NCI-H69 (cell line): ENCODE measurements around the gene ZNF573.
"Not testable (repeated sequence)": the region's sequence is repeated elsewhere in the genome, so short reads cannot be mapped to it uniquely, and the experiment has no call there.

Source experiments
- DNase-seq: peaks from one replicate; lab custom pipeline; 2025; lab: John Stamatoyannopoulos, UW

The ZNF573 gene

DNA sequence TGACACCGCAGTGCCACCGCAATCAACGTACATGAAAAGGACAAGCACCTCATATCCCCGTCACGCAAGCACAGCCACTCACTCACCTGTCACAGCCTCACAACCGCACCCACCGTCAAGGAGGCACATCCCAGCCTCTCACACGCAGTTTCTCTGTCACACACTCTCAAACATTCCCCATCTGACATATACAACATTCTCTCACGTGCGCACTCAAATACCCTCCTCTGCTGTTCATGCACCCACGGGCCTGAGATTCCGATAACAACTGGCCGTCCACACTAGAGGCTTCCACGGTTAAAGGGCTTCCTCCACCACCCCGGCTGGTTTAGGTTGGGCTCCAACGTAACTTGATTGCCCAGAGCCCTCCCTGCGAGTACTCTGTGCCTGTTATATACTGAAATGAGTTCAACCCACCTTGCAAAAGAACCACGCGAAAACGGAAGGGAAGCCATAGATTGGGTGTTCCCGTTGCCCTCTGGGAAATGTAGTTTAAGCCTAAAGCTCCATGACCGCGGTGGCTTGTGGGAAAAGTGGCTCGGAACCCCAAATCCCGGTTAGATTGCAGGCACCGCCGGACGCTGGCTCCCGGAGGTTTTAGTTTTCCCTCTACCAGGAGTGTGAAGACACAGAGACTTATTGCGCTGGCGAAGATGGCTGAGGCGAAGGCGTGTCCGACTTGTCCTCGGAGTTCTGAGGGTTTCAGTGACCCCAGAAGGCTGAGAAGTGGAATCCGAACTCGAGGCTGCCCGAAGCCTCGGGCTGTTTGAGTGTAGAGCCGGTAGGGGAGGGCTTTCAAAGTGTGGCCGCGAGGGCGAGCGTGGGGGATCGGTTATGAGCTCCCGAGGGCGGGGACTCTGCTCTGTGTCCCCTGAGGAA is at the start of gene ZNF573:
Gene ZNF573 (minus strand): TSS at position 460 of the 879 bp plus-strand sequence. CDS start 5,857 bp downstream, outside the sequence.
- DNase-seq = peak; percentile 97

DNA sequence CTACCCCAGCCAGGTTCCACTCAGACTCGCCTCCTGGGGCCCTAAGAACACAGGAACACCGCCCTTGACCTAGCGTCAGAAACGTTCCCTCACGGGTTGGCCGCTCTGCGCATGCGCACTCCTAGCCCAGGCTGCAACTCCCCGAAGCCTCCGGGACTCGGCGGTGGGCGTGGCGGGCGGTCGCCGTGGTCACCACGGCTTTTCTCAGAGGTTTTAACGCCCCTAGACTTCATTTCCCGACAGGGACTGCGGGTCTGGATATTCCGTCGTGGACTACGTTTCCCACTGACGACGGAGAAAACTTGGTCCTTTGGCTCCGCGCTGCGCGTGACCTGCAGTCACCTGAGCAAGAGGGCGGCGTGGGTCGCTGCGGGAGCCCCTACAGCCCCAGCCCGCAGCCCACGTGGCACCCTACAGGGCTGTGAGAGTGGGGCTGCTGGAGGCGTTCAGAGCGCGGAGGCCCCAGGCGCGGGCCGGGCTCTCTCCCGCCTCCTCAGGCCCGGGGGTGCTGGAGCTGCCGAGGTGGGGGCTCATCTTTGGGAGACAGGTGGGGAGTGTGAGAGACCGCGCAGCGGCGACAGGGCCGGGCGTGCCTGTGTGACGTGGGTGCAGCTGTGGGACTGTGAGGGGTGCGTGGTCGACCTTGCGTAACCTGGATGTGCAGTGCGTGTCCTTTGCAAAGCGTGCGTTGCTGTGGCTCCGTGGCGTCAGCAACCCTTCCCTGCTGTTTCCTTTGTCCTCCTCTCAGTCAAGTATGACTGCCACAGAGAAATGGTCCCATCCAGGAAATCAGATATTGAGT is 38.0 kb upstream of the ZNF573 start:
- peak; percentile 86 for DNase-seq

- not testable (repeated sequence) for DNase-seq
Observed at GRCh38 chr19:37815611-37816010, 36.2 kb upstream of the ZNF573 start.

GRCh38 chr19:37813340-37813739 is 34.0 kb upstream of the ZNF573 start:
- DNase-seq = no peak

- DNase-seq = no peak
Observed at GRCh38 chr19:37809366-37809765, 30.0 kb upstream of the ZNF573 start.

- no peak for DNase-seq
Observed at GRCh38 chr19:37803249-37803840, 24.0 kb upstream of the ZNF573 start.

DNA sequence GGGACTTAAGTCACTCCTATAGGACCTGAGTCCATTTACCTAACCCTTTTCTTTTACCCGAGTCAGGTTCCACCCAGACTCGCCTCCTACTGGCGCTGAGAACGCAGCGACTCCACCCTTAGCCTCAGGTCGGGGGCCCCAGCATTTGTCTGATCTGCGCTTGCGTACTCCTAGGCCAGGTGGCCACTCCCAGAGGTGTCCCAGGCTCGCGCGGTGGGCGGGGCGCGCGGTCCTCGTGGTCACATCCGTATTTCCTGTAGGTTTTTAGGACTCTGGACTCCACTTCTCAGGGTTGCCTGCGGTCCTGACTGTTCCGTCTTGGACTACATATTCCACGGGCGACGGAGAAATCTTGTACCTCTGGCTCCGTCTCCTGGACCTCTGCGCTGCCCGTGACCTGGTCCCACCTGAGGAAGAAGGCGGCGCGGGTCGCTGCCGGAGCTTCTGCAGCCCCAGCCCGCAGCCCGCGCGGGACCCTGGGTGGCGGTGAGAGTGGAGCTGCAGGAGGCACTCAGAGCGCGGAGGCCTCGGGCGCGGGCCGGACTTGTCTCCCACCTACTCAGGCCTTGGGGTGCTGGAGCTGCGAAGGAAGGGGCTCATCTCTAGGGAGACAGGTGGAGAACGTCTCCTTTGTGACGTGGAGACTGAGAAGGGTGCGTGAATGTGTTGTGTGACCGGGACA is 11.0 kb upstream of the ZNF573 start:
- DNase-seq = no peak

DNA sequence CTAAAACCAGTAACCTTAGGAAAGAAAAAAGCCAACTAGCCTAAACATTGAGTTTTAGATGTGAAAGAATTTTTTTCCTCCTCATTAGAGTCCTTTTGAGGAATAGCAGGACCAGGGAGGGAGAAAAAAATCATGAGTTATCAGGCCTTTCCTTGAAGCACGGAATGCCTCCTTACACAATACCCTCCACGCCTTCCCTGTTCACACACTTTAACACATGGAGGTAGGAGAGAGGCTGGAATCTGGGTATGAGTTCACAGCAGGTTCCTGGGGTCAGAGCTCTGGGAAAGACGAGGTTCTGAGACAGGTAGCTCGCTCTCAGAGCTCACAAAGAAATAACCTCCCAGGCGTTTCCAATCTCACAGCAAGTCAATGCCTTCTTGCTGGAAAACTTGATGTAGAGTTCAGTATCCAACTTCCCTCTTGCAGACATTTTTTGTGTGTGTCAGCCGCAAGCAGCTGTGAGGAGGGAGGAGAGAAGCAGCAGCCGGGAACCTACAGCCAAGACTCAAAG is 716 bp downstream of the ZNF573 start:
- DNase-seq = peak; percentile 61

DNA sequence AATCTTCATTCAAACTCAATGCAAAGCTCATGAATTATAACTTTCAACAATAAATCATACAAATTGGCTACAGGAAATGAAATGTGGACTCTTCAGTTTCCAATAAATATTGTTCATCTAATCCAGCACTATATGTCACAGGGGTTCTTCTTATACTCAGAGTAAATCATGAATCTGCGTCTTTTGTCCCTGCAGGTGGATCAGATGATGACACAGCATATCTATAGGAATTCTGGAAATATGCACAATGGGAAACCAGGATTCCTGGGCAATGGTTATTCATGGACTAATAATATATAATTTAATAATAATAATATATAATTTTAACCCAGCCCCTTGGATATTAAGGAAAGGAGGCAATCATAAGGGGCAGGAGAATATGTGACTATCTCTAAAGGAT is 8.4 kb downstream of the ZNF573 start:
- DNase-seq = no peak

DNA sequence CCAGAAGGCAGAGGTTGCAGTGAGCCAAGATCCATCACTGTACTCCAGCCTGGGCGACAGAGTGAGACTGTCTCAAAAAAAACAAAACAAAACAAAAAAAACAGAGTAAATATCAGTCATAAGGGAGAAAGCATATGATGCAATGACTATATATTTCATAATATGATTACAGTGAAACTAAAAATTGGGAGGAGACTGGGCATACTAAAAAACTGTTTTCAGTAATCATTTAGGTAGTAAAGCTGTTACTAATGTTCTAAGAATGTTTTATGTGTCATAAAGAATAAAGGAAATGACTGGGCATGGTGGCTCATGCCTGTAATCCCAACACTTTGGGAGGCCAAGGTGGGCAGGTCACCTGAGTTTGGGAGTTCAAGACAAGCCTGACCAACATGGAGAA is 15.9 kb downstream of the ZNF573 start:
- no peak for DNase-seq

- DNase-seq = not testable (repeated sequence)
Observed at GRCh38 chr19:37757683-37758082, 21.7 kb downstream of the ZNF573 start.

- DNase-seq = no peak
Observed at GRCh38 chr19:37738371-37738770, 41.0 kb downstream of the ZNF573 start.

DNA sequence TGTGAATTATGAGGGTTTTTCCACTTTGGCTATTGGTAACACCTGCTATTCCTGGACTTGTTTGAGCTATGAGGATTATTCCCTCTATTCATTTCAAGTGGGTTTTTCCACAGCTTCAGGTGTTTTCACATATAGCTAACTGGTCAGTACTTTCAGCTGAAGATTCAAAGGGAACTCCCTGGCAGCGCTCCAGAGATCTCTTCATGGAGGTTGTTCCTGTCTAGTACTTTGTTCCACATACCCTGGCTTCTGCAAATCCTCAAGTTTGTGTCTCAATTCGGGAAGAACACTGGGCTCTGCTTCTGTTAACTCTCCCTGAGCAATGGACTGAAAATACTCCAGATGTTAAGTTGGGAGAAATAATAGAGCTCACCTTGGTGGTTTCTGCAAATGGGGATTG is 54.2 kb downstream of the ZNF573 start:
- no peak for DNase-seq

- no peak for DNase-seq
Observed at GRCh38 chr19:37719927-37720265, 59.5 kb downstream of the ZNF573 start.

- peak; percentile 98 for DNase-seq
Observed at GRCh38 chr19:37719111-37719926, 60.1 kb downstream of the ZNF573 start, which contains the start of gene ZNF607. ZNF607 (minus strand) TSS chr19:37719761; CDS start chr19:37711618, 8,143 bp downstream.

DNA sequence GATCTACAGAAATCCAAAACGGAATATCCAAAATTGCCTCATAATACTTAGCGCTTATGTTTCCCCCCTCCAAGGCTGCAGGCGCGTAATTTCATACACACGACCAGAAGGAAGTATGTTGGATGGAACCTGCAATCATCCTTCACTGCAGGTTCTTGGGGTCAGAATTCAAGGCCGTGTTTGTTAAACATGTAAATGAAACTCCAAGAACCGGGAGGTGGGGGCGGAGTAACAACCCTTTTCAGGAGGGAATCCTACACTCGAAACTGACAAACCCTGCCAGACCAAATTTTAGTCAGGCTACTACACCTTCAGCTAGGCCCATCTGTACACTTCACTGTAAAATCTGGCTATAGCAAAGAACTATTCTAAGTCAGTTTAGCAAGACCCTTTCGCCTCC is 61.1 kb downstream of the ZNF573 start:
- peak; percentile 41 for DNase-seq

DNA sequence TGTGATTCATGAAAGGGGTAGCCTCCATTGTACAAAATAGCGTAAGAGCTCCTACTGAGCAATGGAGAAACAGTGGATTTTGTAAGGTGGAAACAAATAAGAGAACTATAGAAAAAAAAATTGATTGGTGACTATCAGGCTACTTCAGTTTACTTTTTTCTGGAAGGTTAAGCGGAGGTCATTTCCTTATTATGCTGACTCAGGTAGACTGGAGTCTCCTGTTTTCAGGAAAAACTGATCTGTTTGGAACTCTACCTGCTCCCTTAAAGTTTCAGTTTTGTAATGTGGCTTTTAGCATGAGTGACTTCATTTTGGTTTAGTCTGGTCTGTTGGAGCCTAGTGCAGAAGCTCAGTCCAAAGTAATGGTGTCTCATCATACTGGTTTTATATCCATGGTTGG is 63.2 kb downstream of the ZNF573 start:
- no peak for DNase-seq

- no peak for DNase-seq
Observed at GRCh38 chr19:37706052-37706605, 73.3 kb downstream of the ZNF573 start.

GRCh38 chr19:37699057-37699456 is 80.3 kb downstream of the ZNF573 start:
- DNase-seq = no peak

DNA sequence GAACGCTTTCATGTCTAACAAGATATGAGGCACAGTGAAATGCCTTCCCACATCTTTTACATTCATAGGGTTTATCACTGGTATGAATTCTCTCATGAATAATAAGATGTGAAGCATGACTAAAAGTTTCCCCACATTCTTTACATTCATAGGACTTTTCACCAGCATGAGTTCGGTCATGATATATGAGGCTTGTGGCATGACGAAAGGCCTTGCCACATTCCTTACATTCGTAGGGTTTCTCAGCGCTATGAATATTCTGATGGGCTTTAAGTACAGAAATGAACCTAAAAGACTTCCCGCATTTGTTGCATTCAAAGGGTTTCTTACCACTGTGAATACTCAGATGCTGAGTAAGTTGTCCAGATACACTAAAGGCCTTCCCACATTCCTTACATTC is 81.2 kb downstream of the ZNF573 start:
- no peak for DNase-seq
